Measurements from ENCODE around the gene CCDC183.
"Not testable (repeated sequence)": the region's sequence is repeated elsewhere in the genome, so short reads cannot be mapped to it uniquely, and the experiment has no call there.

CCDC183 gene

DNA sequence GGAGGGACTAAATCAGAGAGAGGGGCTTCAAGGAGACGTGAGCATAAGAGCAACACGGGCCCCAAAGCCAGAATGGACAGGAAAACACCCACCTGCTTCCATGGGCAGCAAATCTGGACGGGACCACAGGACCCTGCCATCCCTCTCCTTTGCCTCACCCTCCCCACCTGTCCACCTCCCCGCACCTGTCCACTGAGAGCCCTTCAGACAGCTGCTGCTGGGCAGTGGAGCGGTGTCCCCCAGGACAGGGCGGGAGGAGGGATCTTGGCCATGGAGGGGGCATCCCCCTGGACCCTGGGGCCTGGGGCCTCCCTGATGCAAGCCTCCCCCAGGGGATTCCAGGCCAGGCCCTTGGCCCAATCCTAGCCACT is 2.6 kb downstream of the CCDC183 start:
- H3K27ac ChIP-seq, result no peak overlapping the region
- DNase-seq (ENCODE audit: low read depth, low spot score), result no peak

DNA sequence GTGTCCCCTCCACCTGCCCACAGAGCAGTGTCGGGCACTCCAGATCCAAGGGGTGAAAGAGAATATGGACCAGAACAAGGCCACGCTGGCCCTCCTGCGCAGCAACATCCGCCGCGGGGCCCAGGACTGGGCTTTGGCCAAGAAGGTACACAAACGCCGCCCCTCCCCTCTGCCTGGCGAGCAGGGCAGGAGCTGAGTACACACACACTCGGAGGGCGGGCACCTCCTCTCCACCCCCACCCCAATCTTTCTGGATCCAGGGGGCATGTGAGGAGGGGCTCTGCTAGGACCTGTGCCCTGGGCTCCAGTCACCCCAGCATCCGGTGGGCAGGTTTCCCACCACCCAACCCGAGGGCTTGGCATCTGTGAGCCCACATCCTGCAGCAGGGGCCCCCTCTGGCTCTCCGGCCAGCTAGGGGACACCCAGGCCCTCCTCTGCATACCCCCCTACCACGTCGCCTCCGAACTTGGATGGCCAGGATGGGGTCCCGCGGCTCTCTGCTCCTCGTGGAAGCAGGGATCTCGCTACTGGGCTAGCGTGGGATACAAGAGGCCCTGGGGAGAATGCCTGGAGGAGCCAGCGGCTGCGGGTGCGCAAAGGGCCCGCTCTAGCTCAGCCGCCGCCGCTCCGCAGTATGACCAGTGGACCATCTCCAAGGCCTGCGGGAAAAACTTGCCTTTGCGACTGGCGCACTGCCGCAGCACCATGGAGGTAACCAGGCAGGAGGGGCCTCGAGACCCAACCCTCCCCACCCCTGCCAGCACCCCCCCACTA is 3.1 kb downstream of the CCDC183 start:
- no peak for DNase-seq (ENCODE audit: low read depth, low spot score)
- H3K27ac ChIP-seq, result no peak overlapping the region

DNA sequence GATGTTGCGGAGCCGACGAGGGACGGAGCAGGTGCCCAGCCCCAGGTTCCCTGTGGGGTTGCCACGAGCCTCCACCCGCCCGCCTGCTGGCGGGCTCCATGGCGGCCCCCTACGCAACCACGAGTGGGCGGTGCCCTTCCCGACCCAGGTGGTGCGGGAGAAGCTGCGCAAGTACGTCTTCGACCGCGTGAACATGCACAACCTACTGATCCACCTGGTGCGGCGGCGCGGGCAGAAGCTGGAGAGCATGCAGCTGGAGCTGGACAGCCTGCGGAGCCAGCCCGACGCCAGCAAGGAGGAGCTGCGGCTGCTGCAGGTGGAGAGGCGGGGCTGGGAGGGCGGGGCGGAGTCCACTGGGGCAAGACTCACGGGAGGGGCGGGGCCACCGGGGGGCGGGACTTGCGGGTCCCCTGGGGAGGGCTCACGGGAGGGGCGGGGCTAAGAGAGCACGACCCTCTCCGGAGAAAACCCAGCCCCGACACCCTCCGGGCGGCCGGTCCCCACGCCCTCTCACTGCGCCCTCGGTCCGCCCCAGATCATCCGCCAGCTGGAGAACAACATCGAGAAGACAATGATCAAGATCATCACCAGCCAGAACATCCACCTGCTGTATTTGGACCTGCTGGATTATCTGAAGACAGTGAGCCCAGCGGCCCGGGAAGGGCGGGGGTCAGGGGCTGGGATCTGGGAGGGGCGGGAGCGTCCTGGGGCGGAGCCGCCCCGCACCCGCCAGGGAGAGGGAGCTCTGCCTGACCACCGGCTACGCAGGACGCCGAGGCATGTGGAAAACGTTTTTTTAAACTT is 3.9 kb downstream of the CCDC183 start:
- H3K27ac ChIP-seq, result no peak overlapping the region
- DNase-seq (ENCODE audit: low read depth, low spot score), result peak; percentile 48

DNA sequence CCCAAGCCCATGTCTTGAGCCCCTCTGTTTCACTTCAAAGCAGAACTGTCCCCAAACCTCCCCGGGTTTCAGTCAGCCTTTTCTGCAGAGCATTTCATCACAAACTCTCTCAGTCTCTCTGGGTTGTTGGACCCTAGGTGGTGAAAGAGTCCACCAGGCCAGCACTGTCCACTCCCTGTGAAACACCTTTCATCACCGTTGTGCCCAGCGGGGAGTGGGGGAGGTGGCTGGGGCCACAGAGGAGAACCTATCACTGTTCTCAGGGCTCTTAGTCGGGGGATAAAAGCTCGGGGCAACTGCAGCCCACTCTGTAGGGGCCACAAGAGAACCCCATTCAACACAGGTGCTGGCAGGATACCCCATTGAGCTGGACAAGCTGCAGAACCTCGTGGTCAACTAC is 6.2 kb downstream of the CCDC183 start:
- H3K27ac ChIP-seq, result no peak overlapping the region
- no peak for DNase-seq (ENCODE audit: low read depth, low spot score)

DNA sequence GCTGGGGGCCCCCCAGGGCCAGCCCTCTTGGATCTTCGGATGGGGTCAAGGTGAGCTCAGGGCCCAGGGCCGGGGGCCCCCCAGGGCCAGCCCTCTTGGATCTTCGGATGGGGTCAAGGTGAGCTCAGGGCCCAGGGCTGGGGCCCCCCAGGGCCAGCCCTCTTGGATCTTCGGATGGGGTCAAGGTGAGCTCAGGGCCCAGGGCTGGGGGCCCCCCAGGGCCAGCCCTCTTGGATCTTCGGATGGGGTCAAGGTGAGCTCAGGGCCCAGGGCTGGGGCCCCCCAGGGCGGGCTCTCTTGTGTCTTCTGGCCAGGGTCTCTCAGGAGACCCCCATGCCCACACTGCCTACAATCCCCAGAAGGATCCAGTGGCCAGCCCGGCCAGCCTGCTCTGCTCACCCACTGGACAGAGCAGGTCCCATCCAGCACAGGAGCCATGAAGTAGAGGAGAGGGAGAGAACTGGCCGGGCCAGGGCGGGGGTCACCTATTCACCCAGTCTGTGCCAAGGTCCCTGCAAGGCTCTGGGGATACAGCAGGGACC is 6.9 kb downstream of the CCDC183 start:
- DNase-seq (ENCODE audit: low read depth, low spot score), result not testable (repeated sequence)

DNA sequence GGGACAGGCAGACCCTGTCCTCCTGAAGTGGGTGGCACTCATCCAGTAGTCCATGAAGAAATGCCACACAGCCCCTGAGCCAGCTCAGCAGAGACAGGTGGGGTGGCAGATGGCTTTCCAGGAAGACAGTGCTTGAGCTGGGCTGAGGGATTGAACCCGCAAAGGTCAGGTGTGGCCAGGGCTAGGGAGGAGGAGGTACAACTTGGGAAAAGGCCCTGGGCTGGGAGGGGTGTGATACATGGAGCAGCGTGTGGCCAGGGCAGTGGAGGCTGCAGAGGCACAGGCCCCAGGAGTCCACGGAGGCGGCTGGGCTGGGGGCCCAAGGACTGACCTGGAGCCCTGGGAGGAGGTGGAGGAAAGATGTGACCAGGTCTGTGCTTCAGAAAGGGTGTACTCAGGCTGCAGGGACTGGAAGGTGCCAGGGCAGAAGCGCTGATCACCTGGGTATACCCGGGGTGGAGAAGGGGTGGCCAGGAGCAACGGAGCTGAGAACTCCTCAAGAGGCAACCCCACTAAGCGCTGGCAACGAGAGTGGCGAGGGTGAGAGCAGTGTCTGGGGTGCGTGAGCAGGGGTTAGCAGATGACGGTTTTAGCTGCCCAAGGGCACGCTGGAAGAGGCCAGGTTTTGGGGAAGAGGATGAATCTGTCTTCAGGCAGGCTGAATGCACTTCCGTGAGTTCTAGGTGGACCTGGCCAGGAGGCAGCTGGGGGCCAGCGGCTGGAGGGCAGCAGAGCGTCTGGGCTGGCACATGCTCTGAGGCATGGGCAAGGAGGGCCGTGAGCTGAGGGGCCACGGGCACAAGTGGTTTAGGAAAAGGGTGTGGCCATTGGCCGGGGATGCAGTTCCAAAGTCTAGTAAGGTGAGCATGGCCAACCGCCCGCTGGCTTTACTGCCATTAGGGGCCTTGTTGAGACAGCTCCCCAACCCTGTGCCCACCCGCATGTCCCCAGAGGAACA is 7.7 kb downstream of the CCDC183 start:
- DNase-seq (ENCODE audit: low read depth, low spot score), result no peak
- H3K27ac ChIP-seq, result no peak overlapping the region

More for the DNA sequence above, 6.9 kb downstream of the CCDC183 start:
- H3K27ac ChIP-seq, result not testable (repeated sequence)

DNA sequence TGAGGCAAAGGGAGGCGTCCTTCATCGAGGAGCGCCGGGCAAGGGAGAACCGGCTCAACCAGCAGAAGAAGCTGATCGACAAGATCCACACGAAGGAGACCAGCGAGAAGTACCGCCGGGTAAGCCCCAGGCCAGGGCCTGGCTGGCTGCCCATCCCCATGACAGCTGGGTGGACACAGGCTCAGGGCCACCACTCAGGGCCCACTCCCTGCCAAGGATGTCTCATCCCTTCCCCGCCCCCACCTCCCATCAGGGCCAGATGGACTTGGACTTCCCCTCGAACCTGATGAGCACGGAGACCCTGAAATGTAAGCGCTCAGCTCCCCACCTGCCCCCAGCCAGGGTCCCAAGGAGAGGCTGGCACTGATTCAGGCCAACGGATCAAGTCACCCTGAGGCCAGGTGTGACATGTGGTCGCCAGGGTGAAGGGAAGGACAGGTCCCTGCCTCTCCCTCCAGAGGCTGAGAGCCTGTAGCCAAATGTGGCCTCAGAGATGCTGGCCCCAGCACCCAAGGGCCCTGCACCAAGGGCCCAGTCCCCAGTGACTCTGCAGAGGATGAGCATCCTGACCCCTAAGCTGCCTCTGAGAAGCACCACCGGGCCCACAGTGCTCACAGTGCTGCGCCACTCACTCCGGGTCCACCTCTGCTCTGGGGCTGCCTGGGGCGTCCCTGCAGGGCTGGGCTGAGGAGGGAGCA is 8.5 kb downstream of the CCDC183 start:
- no peak overlapping the region for H3K27ac ChIP-seq

DNA sequence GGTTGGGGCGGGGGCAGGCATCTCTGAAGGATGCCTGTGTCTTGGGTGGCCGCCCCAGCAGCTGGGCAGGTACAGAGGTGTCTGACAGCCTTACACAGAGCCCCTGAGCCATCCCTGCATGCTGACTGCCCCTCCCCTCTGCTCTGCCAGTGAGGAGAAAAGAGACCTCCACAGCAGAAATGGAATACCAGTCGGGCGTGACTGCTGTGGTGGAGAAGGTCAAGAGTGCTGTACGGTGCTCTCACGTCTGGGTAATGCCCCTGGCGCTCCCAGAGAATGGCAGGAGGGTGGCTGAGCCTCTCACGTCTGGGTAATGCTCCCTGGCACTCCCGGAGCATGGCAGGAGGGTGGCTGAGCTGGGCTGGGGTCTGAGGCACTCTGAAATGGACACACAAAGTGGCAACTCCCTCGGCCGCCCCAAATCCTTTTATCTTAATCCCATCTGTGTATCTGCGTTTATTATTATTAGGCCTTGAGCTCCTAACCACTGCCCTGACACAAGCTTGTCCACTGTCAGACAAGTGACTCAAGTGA is 9.1 kb downstream of the CCDC183 start:
- no peak overlapping the region for H3K27ac ChIP-seq

More for the DNA sequence above, 8.5 kb downstream of the CCDC183 start:
- DNase-seq (ENCODE audit: low read depth, low spot score), result no peak

DNA sequence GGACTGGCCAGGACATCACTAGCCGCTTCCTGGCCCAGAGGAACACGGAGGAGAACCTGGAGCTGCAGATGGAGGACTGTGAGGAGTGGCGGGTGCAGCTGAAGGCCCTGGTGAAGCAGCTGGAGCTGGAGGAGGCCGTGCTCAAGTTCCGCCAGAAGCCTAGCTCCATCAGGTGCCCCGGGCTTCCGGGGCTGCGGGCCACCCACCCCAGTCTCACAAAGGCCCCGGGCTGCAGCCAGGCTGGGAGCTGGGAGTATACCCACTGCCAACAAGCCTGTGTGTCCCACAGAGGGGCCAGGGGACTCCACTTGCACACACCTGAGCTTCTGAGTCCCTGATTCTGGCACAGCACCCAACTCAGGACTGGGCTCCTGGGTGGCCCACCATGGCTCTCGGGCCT is 9.9 kb downstream of the CCDC183 start:
- no peak for DNase-seq (ENCODE audit: low read depth, low spot score)
- no peak overlapping the region for H3K27ac ChIP-seq

More for the DNA sequence above, 9.1 kb downstream of the CCDC183 start:
- no peak for DNase-seq (ENCODE audit: low read depth, low spot score)

DNA sequence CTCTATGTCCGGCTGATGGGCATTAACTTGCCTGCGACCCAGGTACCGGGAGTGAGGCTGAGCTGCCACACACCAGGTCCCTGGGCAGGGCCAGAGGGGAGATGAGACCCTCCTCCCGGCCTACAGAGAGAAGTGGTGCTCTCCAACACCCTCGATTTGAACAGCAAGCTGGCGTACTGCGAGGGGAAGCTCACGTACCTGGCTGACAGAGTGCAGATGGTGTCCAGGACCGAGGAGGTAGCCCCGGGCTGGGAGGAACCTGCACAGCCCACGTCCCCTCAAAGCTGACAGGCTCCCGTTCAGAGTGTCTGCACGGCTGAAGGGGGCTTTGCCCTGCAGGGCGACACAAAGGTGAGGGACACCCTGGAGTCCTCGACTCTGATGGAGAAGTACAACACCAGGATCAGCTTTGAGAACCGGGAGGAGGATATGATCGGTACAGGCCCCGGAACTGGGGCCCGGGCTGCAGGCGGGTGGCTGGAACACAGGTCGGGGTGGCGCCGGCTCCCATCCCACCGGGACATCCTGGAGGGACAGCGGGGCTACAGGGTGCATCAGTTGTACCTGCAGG is 10.6 kb downstream of the CCDC183 start:
- no peak overlapping the region for H3K27ac ChIP-seq
- DNase-seq (ENCODE audit: low read depth, low spot score), result no peak

DNA sequence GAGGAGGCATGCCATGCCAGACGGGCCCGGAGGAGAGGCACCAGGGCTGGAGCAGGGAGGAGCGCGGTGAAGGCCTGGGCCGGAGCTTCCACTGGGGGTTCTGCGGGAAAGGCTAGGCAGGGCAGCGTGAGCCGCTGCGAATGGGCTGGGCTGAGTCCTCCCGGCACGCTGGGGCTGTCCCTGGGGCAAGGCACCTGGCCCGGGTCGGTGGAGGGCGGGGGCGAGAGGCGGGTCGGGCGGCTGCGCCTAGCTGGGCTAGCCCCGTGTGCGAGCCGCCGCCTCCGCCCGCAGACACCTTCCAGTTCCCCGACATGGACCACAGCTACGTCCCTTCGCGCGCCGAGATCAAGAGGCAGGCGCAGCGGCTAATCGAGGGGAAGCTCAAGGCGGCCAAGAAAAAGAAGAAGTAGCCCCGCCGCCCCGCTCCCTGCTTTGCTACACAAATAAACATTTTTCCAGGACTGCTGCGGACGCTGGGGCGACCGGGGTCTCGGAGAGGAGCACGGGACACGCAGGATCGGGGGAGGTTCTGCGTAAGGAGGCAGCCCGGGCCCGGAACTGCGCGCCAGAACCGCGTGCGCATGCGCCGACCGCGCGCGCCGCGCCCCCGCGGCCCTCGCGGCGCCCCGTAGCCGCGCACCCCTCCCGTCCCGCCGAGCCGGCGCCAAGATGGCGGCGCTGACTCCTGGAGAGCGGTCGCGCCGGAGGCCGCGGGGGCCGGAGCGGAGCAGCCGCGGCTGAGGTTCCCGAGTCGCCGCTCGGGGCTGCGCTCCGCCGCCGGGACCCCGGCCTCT is 11.3 kb downstream of the CCDC183 start, which contains the start of gene RABL6:
Gene RABL6 (plus strand): TSS at position 668 of the 794 bp plus-strand sequence. CDS start 249 bp downstream, outside the sequence.
- no peak for DNase-seq (ENCODE audit: low read depth, low spot score)
- peak within 1 kb of the TSS; percentile 59 for H3K27ac ChIP-seq

DNA sequence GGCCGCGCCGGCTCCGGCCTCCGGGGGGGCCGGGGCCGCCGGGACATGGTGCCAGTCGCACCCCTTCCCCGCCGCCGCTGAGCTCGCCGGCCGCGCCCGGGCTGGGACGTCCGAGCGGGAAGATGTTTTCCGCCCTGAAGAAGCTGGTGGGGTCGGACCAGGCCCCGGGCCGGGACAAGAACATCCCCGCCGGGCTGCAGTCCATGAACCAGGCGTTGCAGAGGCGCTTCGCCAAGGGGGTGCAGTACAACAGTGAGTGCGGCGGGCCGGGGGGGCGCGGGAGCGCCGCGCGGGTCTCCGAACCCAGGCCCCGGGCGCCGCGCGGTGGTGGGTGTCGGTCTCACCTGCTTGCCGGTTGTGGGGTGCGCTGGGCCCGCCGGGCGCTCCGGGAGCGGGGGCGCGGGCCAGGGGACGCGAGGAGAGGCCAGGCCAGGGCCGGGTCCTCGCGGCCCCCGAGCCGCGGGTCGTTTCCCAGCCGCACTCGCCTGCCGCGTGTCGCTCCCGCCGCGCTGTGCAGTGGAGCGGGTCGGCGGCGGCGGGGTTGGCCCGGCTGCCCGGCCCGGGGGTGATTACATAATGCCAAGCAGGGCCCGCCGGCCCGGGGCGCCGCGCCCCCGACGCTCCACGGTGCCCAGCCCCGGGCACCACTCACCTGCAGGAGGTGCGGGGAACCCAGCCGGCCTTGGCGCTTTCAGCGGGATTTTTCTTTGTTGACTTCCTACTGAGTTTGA is 12.1 kb downstream of the CCDC183 start:
- peak overlapping the region; percentile 59 for H3K27ac ChIP-seq
- DNase-seq (ENCODE audit: low read depth, low spot score), result no peak

DNA sequence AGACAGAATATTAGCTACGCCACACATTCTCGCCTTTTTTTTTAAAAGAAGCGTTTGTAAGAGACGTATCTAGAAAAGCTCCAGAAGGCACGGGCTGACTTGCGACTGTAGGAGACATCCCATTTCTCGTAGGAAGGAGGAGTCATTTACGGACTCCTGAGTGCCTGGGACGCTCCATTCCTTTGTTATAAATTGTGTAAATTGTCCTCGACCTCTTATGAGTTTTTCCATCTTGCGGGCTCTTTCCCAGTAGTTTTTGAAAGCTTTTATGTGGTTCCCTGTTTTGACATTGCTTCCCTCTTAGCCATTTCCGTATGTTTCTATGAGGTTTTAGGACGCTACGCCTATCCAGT is 12.6 kb downstream of the CCDC183 start:
- no peak for DNase-seq (ENCODE audit: low read depth, low spot score)

DNA sequence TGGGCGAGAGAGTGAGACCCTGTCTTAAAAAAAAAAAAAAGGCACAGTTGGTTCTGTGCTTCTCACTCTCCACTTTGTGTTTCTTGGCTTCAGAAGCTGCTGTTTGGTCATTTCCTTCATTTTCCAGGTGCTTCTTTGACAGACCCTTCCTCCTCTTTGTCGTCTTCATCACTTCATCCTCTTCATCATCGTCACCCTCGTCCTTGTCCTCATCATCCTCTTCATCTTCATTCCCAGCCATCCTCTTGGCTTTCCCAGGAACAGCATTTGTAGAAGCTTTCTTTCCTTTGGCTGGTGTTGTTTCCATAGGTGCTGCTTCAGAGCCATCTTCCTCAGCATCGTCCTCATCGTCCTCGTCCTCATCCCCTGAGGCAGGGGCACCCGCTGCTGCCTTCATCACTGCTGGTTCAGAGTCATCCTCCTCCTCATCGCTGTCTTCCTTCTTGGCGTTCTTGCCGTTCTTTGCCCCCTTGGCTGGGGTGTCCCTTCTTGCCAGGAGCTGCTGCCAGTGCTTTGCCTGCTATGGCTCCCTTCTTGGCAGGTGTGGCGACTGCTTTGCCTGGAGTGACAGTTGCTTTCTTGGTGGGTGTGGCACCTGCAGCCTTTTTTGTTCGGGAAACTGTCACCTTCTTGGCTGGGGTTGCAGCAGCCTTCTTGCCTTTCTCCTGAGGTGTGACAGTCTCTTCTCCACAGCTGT is 18.7 kb downstream of the CCDC183 start:
- no peak overlapping the region for H3K27ac ChIP-seq
- no peak for DNase-seq (ENCODE audit: low read depth, low spot score)

More for the DNA sequence above, 12.6 kb downstream of the CCDC183 start:
- H3K27ac ChIP-seq, result peak overlapping the region; percentile 59

DNA sequence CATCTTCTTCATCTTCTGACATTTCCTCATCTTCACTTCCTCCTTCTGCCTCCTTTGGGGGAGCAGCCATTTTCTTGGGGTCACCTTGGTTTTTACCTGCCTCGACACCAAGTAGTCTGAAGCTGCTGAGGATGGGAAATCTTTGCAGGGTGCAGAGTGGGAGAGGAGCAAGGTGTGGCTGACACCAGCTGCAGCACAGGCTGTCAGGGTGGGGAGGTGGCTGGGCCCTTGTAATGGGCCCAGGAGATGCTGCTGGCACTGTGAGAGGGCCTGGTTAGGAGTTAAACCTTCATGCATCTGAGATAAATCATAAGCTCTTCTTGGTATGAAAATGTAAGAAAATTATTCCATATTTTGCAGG is 19.3 kb downstream of the CCDC183 start:
- no peak for DNase-seq (ENCODE audit: low read depth, low spot score)
- H3K27ac ChIP-seq, result no peak overlapping the region

DNA sequence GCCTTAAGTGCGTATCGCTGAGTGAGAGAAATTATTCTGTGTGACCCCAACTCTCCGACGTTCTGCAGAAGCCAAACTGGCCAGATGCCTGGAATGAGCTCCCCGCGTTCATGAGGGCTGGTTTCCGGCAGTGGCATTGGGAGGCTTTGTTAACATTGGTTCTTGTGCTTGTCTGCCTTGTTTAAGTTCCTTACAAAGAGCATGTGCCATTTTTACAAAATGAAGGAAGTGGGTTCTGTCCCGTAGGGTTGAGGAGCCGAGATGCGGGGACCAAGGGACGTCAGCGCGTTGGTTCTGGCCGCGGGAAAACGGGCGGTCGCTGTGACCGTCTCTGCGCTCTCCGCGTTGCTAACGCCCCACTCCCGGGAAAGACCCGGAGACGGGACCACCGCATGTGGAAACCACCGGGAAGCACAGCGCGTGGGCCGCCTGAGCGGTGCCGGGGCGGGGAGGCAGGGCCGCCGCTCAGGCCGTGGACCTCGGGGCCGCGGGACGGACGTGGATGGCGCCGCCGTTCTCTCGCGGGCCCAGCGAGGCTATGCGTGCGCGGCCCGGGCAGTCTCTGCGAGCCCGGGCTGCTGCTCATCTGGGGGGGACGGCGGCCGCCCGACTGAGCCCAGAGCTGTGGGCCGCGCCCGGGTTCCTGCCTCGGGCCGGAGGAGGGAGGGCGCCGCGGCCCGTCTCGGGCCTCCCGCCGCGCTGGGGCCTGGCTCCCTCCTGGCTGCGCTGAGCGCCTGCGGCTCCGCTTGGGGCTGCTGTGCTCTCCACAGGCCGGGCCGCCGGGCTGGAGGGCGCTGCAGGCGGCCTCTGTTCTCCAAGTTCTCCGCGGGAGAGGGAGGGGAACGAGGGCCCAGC is 25.1 kb downstream of the CCDC183 start:
- DNase-seq (ENCODE audit: low read depth, low spot score), result no peak
- no peak overlapping the region for H3K27ac ChIP-seq
